Measurements from ENCODE around the gene ATF7.
"Not testable (repeated sequence)": the region's sequence is repeated elsewhere in the genome, so short reads cannot be mapped to it uniquely, and the experiment has no call there.

The ATF7 gene

GRCh38 chr12:53626702-53627169 lies 554 bp upstream of the ATF7 start:
- DNase-seq (ENCODE audit: low read depth): no peak

- no peak for DNase-seq (ENCODE audit: low read depth)
Observed at GRCh38 chr12:53625373-53625945, 723 bp downstream of the ATF7 start.

- no peak for DNase-seq (ENCODE audit: low read depth)
Observed at GRCh38 chr12:53624956-53625355, 1.2 kb downstream of the ATF7 start.

- no peak for DNase-seq (ENCODE audit: low read depth)
Observed at GRCh38 chr12:53624458-53624857, 1.7 kb downstream of the ATF7 start.

GRCh38 chr12:53623548-53624385 lies 2.4 kb downstream of the ATF7 start:
- DNase-seq (ENCODE audit: low read depth): no peak

GRCh38 chr12:53622724-53623123 lies 3.5 kb downstream of the ATF7 start:
- no peak for DNase-seq (ENCODE audit: low read depth)

- no peak for DNase-seq (ENCODE audit: low read depth)
Observed at GRCh38 chr12:53618275-53618674, 7.9 kb downstream of the ATF7 start.

- DNase-seq (ENCODE audit: low read depth): no peak
Observed at GRCh38 chr12:53617700-53618099, 8.5 kb downstream of the ATF7 start.

- DNase-seq (ENCODE audit: low read depth): no peak
Observed at GRCh38 chr12:53616950-53617349, 9.2 kb downstream of the ATF7 start.

- no peak for DNase-seq (ENCODE audit: low read depth)
Observed at GRCh38 chr12:53613821-53614220, 12.4 kb downstream of the ATF7 start.

GRCh38 chr12:53612978-53613377 lies 13.2 kb downstream of the ATF7 start:
- no peak for DNase-seq (ENCODE audit: low read depth)

- DNase-seq (ENCODE audit: low read depth): no peak
Observed at GRCh38 chr12:53611304-53611703, 14.9 kb downstream of the ATF7 start.

- DNase-seq (ENCODE audit: low read depth): not testable (repeated sequence)
Observed at GRCh38 chr12:53606688-53607087, 19.5 kb downstream of the ATF7 start.

GRCh38 chr12:53604581-53604980 lies 21.6 kb downstream of the ATF7 start:
- DNase-seq (ENCODE audit: low read depth): no peak

- DNase-seq (ENCODE audit: low read depth): no peak
Observed at GRCh38 chr12:53603804-53604203, 22.4 kb downstream of the ATF7 start.

GRCh38 chr12:53603196-53603595 lies 23.0 kb downstream of the ATF7 start:
- DNase-seq (ENCODE audit: low read depth): no peak

- DNase-seq (ENCODE audit: low read depth): no peak
Observed at GRCh38 chr12:53602176-53602864, 23.9 kb downstream of the ATF7 start.

- DNase-seq (ENCODE audit: low read depth): no peak
Observed at GRCh38 chr12:53601296-53601847, 24.8 kb downstream of the ATF7 start.

- no peak for DNase-seq (ENCODE audit: low read depth)
Observed at GRCh38 chr12:53600490-53601295, 25.5 kb downstream of the ATF7 start.

- no peak for DNase-seq (ENCODE audit: low read depth)
Observed at GRCh38 chr12:53599579-53599978, 26.6 kb downstream of the ATF7 start.

- not testable (repeated sequence) for DNase-seq (ENCODE audit: low read depth)
Observed at GRCh38 chr12:53598971-53599370, 27.2 kb downstream of the ATF7 start.

GRCh38 chr12:53596920-53597363 lies 29.2 kb downstream of the ATF7 start:
- DNase-seq (ENCODE audit: low read depth): no peak

Data from activated T-helper 1 cell treated with Interleukin-2 at 50 U/mL for 16 hours (primary cell).